KBM-7 (cell line): ENCODE measurements around the gene ZDHHC22.

Source experiments
- DNase-seq: peaks from one replicate; pipeline ENCODE4 v3.0.0-alpha.2; 2015
- in situ Hi-C: fragments of 300-500 bp; cut with MboI; formaldehyde crosslinking; loops from 2 replicates; pipeline ENCODE4 v1.14.3; 2020; ENCODE audit warnings: low sequenced_read_pairs, low pct_unique_long_range_greater_than_20kb, mixed read lengths

The ZDHHC22 gene

DNA sequence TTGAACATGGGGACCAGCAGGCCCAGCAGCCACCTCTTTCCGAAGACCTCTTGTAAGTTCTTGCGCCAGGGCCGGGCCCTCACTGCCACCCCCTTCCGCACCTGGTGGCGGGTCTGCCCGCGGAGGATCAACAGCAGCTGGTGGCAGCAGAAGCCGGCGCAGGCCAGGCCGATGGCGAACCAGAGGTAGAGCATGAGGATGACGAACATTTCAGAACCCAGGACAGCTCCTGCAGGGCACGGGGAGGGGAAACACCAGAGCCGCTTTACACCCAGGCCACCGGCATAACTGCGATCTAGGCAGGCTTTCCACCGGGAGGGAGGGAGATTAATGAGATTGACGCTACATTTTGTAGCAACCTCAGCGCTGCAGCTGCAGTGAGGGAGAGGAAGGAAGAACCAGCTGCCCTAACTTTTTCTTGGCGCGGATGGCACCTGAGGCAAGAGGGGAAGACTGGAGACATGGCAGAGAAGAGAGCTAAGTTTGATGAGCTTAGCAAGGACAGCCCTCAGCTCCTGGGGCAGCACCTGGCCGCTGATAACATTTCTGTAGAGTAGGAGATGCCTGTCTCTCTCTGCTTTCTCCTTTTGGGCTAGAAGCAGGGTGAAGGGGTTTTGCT lies 7.8 kb downstream of the ZDHHC22 start:
- DNase-seq: peak; percentile 64
- in situ Hi-C loops: no loop called here

DNA sequence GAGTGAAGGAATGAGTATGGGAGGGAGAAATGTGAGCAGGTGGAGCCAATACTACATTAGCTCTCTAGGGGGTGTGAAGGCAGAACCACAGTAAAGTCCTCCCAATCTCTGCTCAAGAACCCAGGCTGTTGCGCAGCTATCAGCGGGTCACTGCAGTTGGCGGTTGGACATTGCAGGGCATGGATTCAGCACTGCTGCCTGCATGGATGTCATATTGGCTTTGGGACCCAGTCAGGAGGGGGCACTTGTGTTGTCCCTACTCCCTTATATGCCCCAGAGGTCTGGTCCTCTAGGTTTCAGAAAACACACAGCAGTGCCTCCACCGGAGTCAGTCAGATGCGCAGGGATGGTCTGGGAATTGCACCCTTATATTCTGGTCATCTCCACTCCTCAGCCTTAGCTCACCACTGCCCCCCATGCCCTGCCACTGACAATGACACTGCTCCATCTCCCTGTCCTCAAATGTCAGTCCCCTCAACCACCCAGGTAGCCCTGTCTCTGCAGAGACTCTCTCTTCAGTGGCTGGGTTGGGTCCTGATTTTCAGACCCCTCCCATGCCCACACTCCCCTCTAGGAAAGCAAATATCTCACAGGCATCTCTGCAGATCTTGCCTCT lies 9.6 kb downstream of the ZDHHC22 start:
- DNase-seq: no peak
- in situ Hi-C loops: no loop called here

- DNase-seq: no peak
- in situ Hi-C loops: no loop called here
These were observed 10.4 kb downstream of the ZDHHC22 start for GRCh38 chr14:77131206-77131605.

- in situ Hi-C loops: no loop called here
- DNase-seq: no peak
These were observed 11.2 kb downstream of the ZDHHC22 start for GRCh38 chr14:77130386-77130785.

DNA sequence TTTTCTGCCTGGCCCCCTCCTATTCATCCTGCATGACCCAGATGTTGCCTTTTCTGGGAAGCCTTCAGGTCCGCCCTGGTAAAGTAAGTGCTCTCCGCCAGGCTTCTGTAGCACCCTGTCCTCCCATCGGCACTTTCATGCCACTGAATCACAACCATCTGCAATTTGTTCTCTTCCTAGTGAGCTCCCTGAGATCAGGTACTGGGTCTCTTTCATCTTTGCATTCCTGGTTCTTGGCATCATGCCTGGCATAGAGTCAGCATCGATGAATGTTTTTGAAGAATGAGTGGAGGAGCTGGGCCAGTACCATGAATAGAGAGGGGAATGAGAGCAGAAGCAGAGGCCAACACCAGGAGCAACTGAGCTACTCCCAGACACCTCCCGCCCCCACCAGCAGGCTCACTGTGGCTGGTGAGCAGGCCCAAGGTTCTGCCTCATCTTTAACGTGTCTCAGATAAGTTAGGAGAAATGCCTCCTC lies 13.1 kb downstream of the ZDHHC22 start:
- no peak for DNase-seq
- in situ Hi-C loops: no loop called here

GRCh38 chr14:77126461-77126990 lies 15.1 kb downstream of the ZDHHC22 start:
- in situ Hi-C loops: no loop called here
- no peak for DNase-seq

DNA sequence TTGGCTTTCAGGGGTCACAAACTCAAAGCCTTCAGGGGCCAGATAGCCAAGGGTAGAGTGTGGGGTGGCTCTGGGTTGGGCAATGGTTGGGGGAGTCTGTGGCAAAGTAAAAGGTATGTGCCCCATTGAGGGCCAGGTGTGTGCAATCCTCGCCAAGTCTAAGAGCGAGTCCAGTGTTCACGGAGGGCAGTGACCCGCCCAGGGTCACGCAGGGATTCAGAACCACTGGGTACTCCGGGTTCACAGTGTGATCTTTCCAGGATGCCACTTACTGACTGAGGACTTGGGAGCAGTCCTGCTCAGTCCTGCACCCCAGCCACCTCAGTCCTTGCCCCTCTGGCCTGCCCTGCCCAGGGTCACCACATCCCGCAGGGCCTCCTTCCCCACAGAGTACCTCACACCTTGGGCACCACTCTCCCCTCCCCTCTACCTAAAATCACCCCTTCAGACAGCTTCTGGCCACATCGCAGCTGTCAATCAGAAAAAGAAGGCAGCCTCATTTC lies 15.7 kb downstream of the ZDHHC22 start:
- no peak for DNase-seq
- in situ Hi-C loops: no loop called here

DNA sequence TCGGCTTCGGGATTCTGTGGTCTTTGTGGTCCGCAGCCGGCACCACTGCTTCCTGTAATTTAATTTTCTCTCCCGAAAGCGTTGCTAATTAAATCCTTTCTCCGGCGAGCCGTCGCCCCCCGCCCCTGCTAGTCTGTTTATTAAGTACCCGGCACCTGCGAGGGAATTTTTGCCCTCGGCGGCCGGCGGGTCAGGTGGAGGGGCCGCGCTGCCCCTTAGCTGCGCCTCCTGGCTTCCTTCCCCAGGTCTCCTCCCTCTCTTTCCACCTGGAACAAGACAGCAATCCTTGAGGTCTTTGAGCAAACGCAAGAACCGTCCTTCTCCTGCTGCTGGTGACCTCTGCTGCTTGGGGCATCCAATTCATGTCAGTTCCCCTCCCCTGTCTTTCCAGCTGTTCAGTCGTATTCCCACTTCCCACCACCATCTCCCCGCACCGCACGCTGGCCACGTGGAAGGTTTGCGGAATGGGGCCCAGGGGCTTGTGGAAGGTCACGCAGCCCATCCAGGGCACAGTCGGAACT lies 16.2 kb downstream of the ZDHHC22 start:
- no peak for DNase-seq
- in situ Hi-C loops: no loop called here

DNA sequence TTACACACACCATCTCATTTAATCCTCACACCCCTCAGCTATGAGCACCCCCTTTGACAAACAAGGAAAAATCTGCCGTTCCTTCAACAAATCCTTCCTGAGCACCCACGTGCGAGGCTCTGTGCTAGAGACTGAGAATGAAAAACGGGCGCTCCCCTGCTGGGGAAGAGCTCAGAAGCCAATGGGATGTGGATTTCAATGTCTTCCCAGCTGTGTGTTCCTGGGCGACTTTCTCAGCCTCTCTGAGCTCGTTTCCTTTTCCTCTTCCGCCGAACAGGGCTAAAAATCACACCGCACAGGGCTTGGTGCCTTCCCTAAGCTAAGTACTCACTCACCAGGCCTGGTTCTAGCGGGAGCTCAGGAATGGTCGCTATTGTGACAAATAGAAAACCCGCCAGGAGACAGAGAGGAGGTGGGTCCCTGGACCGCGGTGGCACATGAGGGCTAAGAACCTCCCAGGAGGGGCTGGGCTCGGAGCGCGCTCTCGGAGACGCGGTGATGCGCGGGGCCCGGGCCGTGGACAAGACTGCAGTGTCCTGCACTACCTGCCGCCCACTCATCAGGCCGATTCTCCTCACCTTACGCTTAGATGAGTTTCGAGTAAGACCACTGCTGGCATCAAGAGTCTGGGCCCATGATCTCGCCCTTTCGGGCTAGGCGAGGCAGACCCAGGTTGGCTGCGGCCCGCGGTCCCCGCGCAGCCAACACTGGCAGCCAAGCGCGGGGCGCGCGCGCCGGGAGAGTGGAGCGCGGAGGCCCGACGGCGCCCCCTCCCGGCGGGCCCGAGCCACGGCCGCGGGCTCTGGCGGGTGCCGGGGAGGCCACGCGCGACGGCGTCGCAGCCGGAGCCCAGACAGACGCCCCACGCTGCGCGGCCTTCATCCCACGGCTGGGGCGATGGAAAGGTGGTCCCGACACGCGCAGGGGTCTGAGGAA lies 17.0 kb downstream of the ZDHHC22 start:
- peak; percentile 50 for DNase-seq
- in situ Hi-C loops: no loop called here

- in situ Hi-C loops: no loop called here
- no peak for DNase-seq
These were observed 17.9 kb downstream of the ZDHHC22 start for GRCh38 chr14:77123381-77124325.

- no peak for DNase-seq
- in situ Hi-C loops: no loop called here
These were observed 19.0 kb downstream of the ZDHHC22 start for GRCh38 chr14:77122526-77123125.

DNA sequence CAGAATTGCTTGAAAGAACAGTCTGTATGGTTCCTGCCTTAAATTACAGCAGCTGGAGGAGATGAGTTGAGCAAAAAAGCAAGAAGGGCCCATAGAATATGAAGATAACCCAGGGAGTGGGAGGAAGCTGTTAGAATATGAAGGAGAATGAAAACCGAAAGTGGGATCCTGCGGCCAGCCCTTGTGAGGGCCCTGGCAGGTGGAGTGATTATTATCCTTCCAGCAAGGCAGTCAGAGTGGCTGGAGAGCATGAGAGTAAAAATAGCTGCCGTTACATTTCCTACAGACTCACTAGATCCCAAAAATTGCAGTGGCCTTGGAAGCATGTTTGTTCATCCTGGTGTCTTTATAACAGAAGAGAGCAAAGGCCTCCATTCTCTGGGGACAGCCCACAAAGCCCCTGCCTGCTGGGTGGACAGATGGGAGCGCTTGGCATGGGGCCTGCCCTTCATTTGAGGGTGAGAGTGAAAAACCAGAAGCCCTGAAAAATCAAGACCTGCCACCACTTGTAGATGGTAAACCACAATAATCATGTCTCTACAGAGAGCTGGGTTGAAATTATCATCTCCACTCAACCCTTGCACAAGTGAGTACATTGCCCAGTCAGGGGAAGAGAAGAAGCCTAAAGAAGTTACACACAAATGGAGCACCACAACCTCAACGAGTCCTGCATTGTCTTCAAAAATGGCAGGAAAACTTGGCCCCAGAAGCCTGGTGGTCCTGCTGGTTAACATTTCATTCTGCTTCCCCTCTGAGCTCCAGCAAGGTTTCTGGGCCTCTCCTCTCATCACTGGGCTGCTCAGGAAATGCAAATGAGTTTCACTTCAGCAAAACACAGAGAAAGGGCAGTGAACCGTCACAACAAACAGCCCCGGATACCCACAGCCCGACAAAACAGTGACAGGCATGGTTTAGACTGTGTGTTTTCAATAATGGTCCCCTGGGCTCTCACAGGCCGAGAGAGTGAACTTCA lies 20.5 kb downstream of the ZDHHC22 start:
- in situ Hi-C loops: no loop called here
- DNase-seq: peak; percentile 44

- in situ Hi-C loops: no loop called here
- DNase-seq: no peak
These were observed 21.7 kb downstream of the ZDHHC22 start for GRCh38 chr14:77119851-77120250.

- DNase-seq: no peak
- in situ Hi-C loops: no loop called here
These were observed 25.3 kb downstream of the ZDHHC22 start for GRCh38 chr14:77116172-77116817.

DNA sequence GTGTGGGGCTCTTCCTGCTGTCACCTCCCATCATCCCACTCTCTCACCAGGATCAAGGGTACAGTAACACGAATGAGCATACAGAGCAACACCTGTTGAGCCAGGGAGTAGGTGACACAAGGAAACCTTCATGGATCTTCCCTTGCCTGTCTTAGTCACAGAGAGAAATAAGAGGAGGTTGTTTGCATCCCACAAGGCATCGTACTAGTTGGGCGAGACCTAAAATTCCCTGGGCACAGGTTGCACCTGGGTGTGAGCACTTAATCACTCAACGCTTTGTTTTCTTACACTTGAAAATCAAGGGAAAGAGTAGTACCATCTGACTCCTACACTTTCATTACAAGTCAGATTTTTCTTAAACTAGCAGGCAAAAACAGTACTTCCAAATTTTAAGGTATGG lies 27.0 kb downstream of the ZDHHC22 start:
- DNase-seq: no peak
- in situ Hi-C loops: no loop called here

DNA sequence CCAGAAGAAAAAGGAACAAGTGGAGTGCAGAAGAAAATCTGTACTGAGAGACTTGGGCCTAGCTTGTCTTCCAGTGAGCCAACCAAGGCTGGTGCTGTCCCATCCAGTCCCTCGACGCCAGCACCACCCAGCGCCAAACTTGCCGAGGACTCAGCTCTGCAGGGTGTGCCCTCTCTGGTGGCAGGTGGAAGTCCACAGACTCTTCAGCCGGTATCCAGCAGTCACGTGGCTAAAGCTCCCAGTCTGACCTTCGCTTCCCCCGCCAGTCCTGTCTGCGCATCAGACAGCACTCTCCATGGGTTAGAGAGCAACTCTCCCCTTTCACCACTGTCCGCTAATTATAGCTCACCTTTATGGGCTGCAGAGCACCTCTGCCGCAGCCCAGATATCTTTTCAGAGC lies 27.9 kb downstream of the ZDHHC22 start:
- in situ Hi-C loops: no loop called here
- no peak for DNase-seq
